HG02938 (cell line): ENCODE measurements around the gene ACOT12.
"Not testable (repeated sequence)": the region's sequence is repeated elsewhere in the genome, so short reads cannot be mapped to it uniquely, and the experiment has no call there.

Experiments used
- ATAC-seq: cut with Tn5 transposase; IDR thresholded peaks from one replicate; pipeline ENCODE4 v1.9.1; 2021; ENCODE audit warnings: mild to moderate bottlenecking, moderate library complexity; ENCODE audit not compliant: unreplicated experiment

The ACOT12 gene

GRCh38 chr5:81393783-81394718 lies at the start of gene ACOT12:
ACOT12 (minus strand) TSS chr5:81394134; CDS start chr5:81394114, 20 bp downstream.
- ATAC-seq = no peak

DNA sequence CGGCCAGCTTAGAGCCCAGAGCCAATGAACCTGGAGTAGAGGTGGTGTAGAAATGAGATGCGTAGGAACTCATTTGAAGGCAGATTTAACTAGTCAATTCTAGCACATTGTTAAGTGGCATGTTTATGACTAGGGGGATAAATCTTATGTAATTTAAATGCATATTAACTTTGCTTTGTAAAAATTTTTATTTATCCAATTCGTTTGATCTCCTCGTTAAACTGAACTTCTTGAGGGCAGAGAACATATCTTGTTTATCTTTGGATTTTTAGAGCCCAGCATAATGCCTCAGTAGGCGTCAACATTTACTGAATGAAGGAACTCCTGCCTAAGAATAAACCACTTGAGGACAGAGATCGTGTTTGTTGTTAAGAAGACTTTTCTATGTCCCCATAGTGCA lies 41.1 kb upstream of the ACOT12 start:
- ATAC-seq = no peak

GRCh38 chr5:81429985-81430384 lies 36.1 kb upstream of the ACOT12 start:
- no peak for ATAC-seq

DNA sequence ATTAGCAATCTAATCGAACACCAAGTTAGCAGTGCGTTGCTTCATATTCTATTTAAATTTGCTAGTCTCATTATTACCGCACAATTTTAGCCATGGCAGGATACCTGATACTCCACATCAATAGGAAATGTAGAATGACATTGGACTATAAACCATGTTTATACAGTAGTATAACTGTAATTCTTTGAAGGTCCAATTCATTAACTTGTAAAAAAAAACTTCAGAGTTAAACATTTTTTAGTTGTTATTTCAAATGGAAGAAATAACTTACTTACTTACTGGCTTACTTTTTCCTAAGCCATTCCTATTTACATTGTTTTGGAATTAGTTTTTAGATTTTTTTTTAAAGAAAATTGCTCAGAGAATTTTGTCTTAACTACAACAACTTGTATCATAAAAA lies 35.4 kb upstream of the ACOT12 start:
- no peak for ATAC-seq

- no peak for ATAC-seq
Observed at GRCh38 chr5:81428861-81429260, 34.9 kb upstream of the ACOT12 start.

GRCh38 chr5:81428446-81428845 lies 34.5 kb upstream of the ACOT12 start:
- ATAC-seq = no peak

- no peak for ATAC-seq
Observed at GRCh38 chr5:81427566-81427965, 33.6 kb upstream of the ACOT12 start.

GRCh38 chr5:81426359-81427030 lies 32.6 kb upstream of the ACOT12 start:
- ATAC-seq = no peak

- ATAC-seq = peak; percentile 60
Observed at GRCh38 chr5:81425569-81425968, 31.6 kb upstream of the ACOT12 start.

GRCh38 chr5:81424728-81425127 lies 30.8 kb upstream of the ACOT12 start:
- no peak for ATAC-seq

DNA sequence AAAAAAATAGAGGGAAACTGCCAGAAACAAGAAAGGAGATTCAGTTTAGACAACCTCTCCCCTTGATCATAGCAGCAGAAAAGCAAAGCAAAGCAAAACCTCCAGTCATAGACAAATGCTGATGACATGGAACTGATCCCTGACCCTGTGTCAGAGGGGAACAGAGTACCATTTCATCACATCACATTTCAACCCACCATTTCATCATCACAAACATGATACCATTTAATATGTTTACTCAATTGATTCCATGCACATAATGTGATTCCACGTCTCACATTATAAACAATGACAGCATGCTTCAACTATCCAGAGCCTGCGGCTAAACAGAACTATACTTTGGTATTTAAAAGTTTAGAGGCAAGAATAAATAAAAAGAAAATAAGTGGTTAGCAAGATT lies 28.7 kb upstream of the ACOT12 start:
- no peak for ATAC-seq

GRCh38 chr5:81420039-81420667 lies 26.2 kb upstream of the ACOT12 start:
- ATAC-seq = no peak

- ATAC-seq = no peak
Observed at GRCh38 chr5:81418606-81419005, 24.7 kb upstream of the ACOT12 start.

DNA sequence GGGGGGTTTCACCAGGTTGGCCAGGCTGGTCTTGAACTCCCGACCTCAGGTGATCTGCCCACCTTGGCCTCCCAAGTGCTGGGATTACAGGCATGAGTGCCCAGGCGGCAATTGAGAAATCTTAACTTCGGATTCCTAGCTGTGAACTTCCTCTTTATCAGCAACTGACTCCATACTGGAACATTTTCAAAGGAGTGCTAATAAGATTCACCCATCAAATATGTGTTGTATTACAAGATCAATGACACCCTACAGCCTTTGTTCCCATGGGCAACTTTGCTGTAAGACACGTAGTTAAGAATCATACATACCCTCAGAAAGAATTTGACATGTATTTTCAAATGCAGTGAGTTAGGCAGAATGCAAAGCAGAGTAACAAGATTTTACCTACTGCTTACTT lies 23.1 kb upstream of the ACOT12 start:
- ATAC-seq = no peak

DNA sequence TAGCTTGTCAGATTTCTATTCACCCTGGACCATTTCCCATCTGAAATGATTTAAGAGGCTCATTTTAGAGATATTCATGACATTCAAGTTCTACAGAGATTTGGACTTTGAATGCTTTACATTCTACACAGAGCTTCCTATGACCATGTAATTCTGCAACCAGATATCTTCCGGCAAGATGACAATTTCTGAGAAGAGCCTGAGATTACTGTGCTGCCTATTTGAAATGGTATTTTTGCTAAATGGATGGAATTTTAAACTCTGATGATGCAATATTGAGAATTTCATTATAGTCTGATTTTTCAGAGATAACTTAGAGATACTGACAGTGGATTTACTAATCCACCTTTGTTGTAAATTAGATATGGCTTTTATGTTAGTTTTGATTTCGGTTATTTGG lies 16.0 kb upstream of the ACOT12 start:
- ATAC-seq = no peak

- no peak for ATAC-seq
Observed at GRCh38 chr5:81409361-81409760, 15.4 kb upstream of the ACOT12 start.

GRCh38 chr5:81408496-81408895 lies 14.6 kb upstream of the ACOT12 start:
- no peak for ATAC-seq

GRCh38 chr5:81407811-81408210 lies 13.9 kb upstream of the ACOT12 start:
- ATAC-seq = not testable (repeated sequence)

GRCh38 chr5:81405126-81405891 lies 11.4 kb upstream of the ACOT12 start:
- ATAC-seq = no peak

- no peak for ATAC-seq
Observed at GRCh38 chr5:81402192-81402930, 8.4 kb upstream of the ACOT12 start.
